BE2C (cell line): Measurements from ENCODE around the gene KCNK5.

Source experiments
- DNase-seq: peaks from one replicate; pipeline ENCODE4 v3.0.0-alpha.2; 2020
- H3K27me3 ChIP-seq: fragments of 250-450 bp; sonication (Bioruptor Pico); 2 replicates; pipeline ENCODE4 v1.5.1; 2020; ENCODE audit warnings: mild to moderate bottlenecking
- H3K36me3 ChIP-seq: fragments of 250-450 bp; sonication (Bioruptor Pico); 2 replicates; pipeline ENCODE4 v1.5.1; 2020; ENCODE audit warnings: mild to moderate bottlenecking
- H3K4me1 ChIP-seq: fragments of 250-450 bp; sonication (Bioruptor Pico); 2 replicates; pipeline ENCODE4 v1.5.1; 2020
- H3K4me3 ChIP-seq: 2 replicates; pipeline ENCODE4 v1.5.1; 2011; ENCODE audit warnings: low read depth, low read length
- H3K9me3 ChIP-seq: fragments of 250-450 bp; sonication (Bioruptor Pico); 2 replicates; pipeline ENCODE4 v1.5.1; 2020
- TF ChIP-seq, protein P1 (sequence below): IDR thresholded peaks from 2 replicates; pipeline ENCODE4 v1.5.1; 2012; ENCODE audit warnings: mild to moderate bottlenecking, low read depth, low read length

The KCNK5 gene

DNA sequence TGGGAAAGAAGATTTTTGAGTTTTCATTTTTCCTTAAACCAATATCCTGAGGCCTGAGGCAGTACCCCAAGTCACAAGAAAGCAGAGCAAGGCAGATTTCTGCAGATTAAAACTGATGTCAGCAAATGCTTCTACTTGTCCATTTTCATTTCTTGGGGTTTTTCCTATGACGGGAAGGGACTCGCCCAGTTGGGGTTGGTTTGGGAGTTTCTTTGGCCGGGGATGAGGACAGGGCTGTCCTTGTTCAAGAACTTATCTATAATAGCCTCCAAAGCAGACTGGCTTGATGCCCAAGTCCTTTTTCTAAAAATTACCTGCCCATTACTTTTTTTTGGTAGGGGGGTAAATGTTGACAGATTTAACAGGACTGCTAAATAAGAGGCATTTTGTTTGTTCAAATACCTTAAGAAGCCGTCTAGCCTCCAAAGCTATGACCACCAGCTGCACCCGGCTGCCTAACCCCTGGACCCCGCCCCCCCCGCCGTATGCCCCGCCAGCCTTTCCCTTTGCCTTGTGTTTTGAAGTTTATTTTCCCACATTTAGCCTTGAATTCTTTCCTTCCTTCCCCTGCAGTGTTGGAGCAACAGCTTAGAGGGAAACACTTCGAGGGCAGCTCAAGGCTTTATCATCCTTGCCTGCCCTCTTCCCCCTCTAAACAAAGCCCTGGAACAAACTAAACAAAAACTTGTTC lies 2.5 kb downstream of the KCNK5 start:
- H3K4me3 ChIP-seq, result no peak overlapping the region
- TF ChIP-seq, protein P1, sequence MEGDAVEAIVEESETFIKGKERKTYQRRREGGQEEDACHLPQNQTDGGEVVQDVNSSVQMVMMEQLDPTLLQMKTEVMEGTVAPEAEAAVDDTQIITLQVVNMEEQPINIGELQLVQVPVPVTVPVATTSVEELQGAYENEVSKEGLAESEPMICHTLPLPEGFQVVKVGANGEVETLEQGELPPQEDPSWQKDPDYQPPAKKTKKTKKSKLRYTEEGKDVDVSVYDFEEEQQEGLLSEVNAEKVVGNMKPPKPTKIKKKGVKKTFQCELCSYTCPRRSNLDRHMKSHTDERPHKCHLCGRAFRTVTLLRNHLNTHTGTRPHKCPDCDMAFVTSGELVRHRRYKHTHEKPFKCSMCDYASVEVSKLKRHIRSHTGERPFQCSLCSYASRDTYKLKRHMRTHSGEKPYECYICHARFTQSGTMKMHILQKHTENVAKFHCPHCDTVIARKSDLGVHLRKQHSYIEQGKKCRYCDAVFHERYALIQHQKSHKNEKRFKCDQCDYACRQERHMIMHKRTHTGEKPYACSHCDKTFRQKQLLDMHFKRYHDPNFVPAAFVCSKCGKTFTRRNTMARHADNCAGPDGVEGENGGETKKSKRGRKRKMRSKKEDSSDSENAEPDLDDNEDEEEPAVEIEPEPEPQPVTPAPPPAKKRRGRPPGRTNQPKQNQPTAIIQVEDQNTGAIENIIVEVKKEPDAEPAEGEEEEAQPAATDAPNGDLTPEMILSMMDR, result no peak
- H3K9me3 ChIP-seq, result no peaks in the 10 kb centered on the region
- peaks cover 16% of the 10 kb centered on the region for H3K27me3 ChIP-seq
- no peaks in the 10 kb centered on the region for H3K4me1 ChIP-seq
- no peak for DNase-seq
- no peaks in the 10 kb centered on the region for H3K36me3 ChIP-seq

DNA sequence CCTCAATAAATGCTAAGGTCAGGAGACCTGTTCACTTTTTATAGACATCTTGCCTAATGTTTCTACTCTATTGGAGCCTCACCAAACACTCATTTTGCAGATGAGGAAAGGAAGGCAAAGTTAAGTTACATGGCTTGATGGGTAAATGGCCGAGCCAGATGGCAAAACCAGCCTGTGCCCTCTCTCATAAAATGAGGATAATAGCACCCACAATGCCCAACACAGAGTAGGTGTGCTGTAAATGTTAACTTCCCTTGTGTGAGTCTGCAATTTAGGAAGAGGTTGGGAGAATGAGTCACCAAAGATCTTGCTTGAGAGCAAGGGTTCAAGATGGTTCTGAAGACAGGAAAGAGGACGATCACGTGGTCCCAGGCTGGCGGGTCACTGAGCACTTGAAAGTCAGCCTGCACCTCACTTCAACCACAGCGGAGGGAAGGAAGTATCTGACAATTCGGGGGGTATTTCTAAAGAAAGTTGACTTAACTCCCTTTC lies 3.3 kb downstream of the KCNK5 start:
- Histone ChIP-seq H3K27me3 (peaks cover 16% of the 10 kb centered on the region), H3K4me3 (no peak overlapping the region), H3K4me1 (no peaks in the 10 kb centered on the region), H3K36me3 (no peaks in the 10 kb centered on the region), H3K9me3 (no peaks in the 10 kb centered on the region)
- no peak for DNase-seq
- TF ChIP-seq, protein P1, result no peak

DNA sequence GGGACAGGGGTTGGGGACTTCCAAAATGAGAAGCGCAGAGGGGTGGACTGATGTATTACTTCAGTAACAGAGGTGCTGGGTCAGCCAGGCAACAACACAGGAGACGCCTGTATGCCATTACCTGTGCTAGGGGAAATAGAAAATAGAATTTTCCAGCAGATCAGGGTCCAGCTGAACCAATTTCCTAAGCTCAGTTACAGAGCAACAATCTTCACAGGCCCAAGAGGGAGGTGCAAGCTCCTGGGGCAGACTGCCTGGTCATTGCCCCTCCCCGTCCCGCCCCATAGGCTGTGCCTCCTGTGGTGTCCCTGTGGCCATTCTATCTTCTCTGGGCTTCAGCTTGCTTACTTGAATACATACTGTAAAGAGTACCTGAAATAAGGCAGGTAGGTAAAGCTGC lies 3.7 kb downstream of the KCNK5 start:
- H3K9me3 ChIP-seq, result no peaks in the 10 kb centered on the region
- H3K4me3 ChIP-seq, result no peak overlapping the region
- no peaks in the 10 kb centered on the region for H3K36me3 ChIP-seq
- peaks cover 16% of the 10 kb centered on the region for H3K27me3 ChIP-seq
- DNase-seq, result no peak
- no peaks in the 10 kb centered on the region for H3K4me1 ChIP-seq
- TF ChIP-seq, protein P1, result no peak

DNA sequence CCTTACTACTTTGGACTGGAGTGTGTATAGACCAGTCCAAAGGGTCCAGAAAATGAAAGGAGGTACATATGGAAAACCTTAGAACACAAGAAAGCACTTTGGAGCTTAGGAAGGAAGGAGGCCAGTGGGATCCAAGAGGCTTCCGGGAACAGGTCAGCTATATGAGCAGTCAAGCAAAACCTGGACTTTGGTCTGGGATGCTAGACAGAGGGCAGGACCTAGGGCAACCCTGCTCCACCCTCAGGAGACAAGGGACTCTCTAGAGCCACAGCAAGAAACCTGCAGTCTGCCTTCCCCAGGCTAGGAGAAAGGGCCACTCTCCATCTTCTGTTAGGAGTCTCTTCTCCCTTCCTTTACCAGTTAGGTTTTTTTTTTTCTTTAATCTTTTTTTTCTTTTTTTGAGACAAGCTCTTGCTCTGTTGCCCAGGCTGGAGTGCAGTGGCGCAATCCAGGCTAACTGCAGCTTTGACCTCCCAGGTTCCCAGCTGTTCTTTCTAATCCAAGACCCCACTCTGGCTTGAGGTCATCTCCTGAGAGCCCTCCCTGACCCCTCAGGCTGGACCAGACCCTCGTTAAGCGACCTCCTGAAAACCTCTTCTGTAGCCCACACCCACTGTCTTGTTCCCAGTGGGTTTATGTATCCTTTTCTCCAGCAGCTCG lies 4.6 kb downstream of the KCNK5 start:
- Histone ChIP-seq H3K27me3 (peaks cover 16% of the 10 kb centered on the region), H3K4me1 (no peaks in the 10 kb centered on the region), H3K36me3 (no peaks in the 10 kb centered on the region), H3K4me3 (no peak overlapping the region), H3K9me3 (no peaks in the 10 kb centered on the region)
- TF ChIP-seq, protein P1, result no peak
- no peak for DNase-seq

DNA sequence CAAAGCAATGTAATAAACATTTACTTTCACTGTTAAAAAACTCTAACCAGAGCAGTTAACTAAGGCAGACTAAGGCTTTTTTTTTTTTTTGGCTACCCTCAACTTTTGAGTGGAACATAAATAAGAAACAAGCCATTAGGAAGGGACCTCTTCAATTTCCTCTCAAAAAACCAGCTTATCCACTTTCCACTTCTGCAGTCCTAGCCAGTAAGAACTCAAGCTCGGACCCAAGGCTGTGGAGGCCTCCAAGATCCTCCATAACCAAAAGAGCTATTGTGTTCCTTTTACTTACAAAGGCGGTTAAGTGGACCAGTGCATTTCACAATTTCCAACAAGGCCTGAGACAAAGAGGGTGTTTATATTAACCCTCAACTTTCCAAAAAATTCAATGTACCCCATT lies 5.3 kb downstream of the KCNK5 start:
- Histone ChIP-seq H3K4me3 (no peak overlapping the region), H3K27me3 (peaks cover 14% of the 10 kb centered on the region), H3K4me1 (no peaks in the 10 kb centered on the region), H3K36me3 (no peaks in the 10 kb centered on the region), H3K9me3 (no peaks in the 10 kb centered on the region)
- TF ChIP-seq, protein P1, result no peak
- DNase-seq, result no peak

DNA sequence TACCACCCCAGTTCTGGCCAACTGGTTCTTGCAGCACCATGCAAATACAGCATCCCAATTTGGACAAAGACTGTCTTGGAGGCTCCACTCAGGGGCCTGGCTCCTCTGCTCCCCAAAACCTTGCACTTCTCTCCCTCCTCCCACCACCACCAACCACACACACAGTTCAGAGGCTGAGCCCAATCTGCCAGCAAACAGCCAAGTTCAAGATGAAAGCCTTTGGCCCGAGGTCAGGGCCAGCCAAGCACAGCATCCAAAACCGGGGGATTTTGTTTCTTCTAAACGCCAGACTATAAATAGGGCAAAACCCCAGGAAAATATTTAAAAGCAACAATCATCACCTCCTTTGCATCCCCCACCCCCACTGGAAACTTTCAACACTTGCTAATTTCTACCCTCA lies 5.7 kb downstream of the KCNK5 start:
- H3K36me3 ChIP-seq, result no peaks in the 10 kb centered on the region
- no peaks in the 10 kb centered on the region for H3K4me1 ChIP-seq
- no peak for DNase-seq
- no peaks in the 10 kb centered on the region for H3K9me3 ChIP-seq
- TF ChIP-seq, protein P1, result no peak
- H3K4me3 ChIP-seq, result no peak overlapping the region
- H3K27me3 ChIP-seq, result peaks cover 9% of the 10 kb centered on the region
